ENCODE results near the gene FAM169A. TPM values are rescaled to one million over a fixed set of nuclear protein-coding genes. Genes with fewer than 3 reads are reported as not detected.
"Not testable (repeated sequence)": the region's sequence is repeated elsewhere in the genome, so short reads cannot be mapped to it uniquely, and the experiment has no call there.

Gene FAM169A
- total RNA-seq, 1 donor from 2014 or later, result 3.2 TPM

DNA sequence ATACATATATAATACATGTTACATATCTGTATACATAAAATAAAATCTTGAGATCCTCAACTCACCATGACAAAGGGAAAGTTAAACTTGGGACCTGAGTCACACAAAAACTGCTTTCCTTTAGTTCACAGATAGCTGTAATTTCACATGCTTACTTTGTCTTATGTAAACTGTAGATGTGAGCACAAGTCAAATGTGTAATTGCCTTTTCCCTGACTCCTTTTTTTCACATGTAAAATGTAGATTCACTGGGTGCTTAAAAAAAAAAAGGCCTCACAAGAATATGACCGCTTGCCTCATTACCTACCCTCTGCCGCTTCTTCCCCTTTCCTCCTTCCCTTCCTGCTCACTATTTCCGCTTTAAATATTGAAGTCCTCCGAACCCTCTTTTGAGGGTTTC is 21.9 kb upstream of the FAM169A start:
- H3K27ac Mint-ChIP-seq, result no peak overlapping the region
- no peaks in the 10 kb centered on the region for H3K4me1 Mint-ChIP-seq (ENCODE audit: low read depth)
- DNase-seq (ENCODE audit: low spot score), result no peak
- H3K9me3 Mint-ChIP-seq, result no peaks in the 10 kb centered on the region
- no peak overlapping the region for H3K4me3 Mint-ChIP-seq
- peaks cover 8% of the 10 kb centered on the region for H3K27me3 Mint-ChIP-seq (ENCODE audit: insufficient read depth)
- H3K36me3 Mint-ChIP-seq (ENCODE audit: low read depth), result no peaks in the 10 kb centered on the region
- intact Hi-C loops (cut with micrococcal nuclease), result no loop called here

DNA sequence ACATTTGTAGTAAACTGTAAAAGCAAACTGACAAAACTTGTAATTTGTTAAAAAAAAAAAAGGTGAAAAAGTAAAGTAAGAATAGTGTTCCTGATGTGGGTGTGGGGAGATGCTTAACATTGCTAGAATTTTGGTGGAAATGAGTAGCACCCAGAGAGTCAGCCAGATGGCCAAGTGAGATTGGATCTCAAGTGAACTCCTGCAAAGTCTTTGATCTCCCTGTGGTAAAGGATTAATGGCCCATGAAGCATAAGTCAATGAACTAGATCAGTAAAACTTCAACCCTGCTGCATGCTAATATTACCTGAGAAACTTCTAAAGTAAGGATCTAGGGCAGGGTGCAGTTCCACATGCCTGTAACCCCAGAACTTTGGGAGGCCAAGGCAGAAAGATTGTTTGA is 19.0 kb upstream of the FAM169A start:
- no peaks in the 10 kb centered on the region for H3K9me3 Mint-ChIP-seq
- no peaks in the 10 kb centered on the region for H3K36me3 Mint-ChIP-seq (ENCODE audit: low read depth)
- H3K4me1 Mint-ChIP-seq (ENCODE audit: low read depth), result no peaks in the 10 kb centered on the region
- peaks cover 6% of the 10 kb centered on the region for H3K27me3 Mint-ChIP-seq (ENCODE audit: insufficient read depth)
- intact Hi-C loops (cut with micrococcal nuclease), result no loop called here
- no peak overlapping the region for H3K4me3 Mint-ChIP-seq
- no peak overlapping the region for H3K27ac Mint-ChIP-seq
- DNase-seq (ENCODE audit: low spot score), result no peak

DNA sequence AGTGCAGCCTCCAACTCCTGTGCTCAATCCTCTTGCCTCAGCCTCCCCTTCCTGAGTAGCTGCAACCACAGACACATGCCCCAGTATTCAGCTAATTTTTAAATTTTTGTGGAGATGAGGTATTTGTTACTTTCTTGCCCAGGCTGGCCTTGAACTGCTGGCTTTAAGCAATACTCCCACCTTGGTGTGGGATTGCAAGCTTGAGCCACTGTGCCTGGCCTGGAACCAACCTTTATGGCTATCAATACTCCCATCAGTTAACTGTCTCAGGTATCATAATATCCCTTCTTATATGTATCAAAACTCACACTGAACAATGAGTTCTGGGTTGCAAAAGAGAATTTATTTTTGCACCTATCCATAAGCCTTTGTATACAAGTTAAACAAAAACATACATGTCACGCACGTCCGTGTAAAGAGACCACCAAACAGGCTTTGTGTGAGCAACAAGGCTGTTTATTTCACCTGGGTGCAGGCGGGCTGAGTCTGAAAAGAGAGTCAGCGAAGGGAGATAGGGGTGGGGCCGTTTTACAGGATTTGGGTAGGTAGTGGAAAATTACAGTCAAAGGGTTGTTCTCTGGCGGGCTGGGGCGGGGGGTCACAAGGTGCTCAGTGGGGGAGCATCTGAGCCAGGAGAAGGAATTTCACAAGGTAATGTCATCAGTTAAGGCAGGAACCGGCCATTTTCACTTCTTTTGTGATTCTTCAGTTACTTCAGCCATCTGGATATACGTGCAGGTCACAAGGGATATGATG is 16.4 kb upstream of the FAM169A start:
- H3K36me3 Mint-ChIP-seq (ENCODE audit: low read depth); H3K9me3 Mint-ChIP-seq; H3K27me3 Mint-ChIP-seq (ENCODE audit: insufficient read depth); DNase-seq (ENCODE audit: low spot score); H3K4me1 Mint-ChIP-seq (ENCODE audit: low read depth); H3K27ac Mint-ChIP-seq; intact Hi-C loops (cut with micrococcal nuclease); H3K4me3 Mint-ChIP-seq: not testable (repeated sequence)

DNA sequence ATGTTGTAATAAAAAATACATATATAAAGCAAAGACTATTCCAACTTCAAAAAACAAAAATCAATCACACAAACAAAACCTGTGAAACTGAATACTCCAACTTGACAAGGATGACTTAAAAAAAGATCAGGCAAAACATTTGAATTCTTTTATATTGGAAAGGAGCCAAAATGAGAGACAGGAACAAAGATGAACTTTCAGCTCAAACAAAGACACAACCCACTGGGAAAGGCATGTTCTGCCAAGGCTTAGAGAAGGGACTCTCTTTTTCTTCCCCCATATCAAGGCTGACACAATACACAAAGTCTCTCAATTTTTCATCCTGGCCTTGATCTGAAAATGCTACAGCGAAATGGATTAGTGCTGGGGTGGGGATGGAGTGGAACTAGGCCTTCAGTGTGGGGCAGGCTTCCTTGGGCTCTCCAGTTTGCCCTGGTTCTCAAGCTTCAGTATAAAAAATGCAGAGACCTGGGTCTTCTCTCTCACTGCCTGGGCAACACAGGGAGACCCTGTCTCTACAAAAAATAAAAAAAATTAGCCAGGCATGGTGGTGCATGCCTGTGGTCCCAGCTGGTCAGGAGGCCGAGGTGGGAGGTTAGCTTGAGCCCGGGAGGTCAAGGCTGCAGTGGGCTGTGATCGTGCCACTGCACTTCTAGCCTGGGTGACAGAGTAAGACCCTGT is 11.6 kb upstream of the FAM169A start:
- no peaks in the 10 kb centered on the region for H3K4me1 Mint-ChIP-seq (ENCODE audit: low read depth)
- H3K4me3 Mint-ChIP-seq, result no peak overlapping the region
- peaks cover 5% of the 10 kb centered on the region for H3K27me3 Mint-ChIP-seq (ENCODE audit: insufficient read depth)
- H3K27ac Mint-ChIP-seq, result no peak overlapping the region
- intact Hi-C loops (cut with micrococcal nuclease), result no loop called here
- no peaks in the 10 kb centered on the region for H3K9me3 Mint-ChIP-seq
- no peak for DNase-seq (ENCODE audit: low spot score)
- no peaks in the 10 kb centered on the region for H3K36me3 Mint-ChIP-seq (ENCODE audit: low read depth)

DNA sequence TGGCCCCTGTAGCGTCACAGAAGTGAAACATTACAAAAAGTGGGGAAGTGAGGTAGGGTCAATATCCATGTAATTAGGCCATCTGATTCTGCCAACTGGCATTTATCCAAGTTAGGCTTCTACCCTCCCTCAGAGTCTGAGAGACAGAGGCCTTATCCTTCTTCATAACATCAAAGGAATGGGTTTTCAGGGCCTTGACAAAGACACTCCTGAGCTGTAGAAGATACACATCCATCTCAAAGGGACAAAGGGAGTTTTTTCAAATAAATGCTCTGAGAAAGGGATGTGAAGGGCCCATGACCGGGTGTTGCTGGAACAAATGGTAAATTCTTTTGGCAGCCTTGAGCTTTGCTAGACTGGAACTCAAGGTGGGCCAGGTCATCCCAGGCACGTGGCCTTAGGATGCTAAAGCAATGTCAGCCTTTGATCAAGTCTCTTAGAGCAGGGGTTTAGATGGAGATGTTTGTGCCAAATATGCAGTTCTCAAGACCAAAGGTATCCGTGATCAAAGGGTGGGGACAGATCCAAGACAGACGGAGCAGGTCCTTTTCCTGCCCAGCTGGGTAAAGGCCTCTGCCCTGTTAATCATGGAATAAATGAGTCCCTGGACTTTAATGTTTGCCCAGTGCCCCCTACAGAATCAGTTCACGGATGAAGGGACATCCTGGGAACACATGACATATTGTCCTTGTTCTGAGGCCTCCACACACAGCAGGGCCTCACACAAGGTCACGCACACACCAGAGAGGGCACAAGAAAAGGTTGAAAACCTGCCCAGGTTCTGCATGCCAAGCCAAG is 10.0 kb upstream of the FAM169A start:
- H3K9me3 Mint-ChIP-seq, result no peaks in the 10 kb centered on the region
- H3K4me1 Mint-ChIP-seq (ENCODE audit: low read depth), result no peaks in the 10 kb centered on the region
- H3K27me3 Mint-ChIP-seq (ENCODE audit: insufficient read depth), result peaks cover 5% of the 10 kb centered on the region
- H3K36me3 Mint-ChIP-seq (ENCODE audit: low read depth), result no peaks in the 10 kb centered on the region
- H3K4me3 Mint-ChIP-seq, result no peak overlapping the region
- H3K27ac Mint-ChIP-seq, result no peak overlapping the region
- intact Hi-C loops (cut with micrococcal nuclease), result no loop called here
- DNase-seq (ENCODE audit: low spot score), result no peak

DNA sequence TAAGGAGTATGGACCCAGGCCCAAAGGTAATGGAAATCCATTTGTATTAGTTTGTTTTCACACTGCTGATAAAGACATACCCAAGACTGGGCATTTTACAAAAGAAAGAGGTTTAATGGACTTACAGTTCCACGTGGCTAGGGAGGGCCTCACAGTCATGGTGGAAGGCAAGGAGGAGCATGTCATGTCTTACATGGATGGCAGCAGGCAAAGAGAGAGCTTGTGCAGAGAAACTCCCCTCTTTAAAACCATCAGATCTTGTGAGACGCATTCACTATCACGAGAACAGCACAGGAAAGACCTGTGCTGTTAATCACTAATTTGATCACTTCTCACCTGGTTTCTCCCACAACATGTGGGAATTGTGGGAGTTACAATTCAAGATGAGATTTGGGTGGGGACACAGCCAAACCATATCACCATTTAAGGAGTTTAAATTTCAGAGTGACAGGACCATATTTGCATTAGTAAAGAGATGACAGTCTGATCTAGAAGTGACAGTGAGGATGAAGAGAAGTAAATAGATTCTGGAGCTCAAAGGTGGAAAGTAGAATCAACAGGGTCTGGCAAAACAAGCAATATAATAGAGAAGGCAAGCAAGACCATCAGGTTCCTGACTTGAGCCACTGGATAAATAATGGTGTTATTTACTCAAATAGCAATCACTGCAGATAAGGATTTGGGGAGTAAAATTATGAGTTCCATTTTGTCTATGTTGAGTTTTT is 7.5 kb upstream of the FAM169A start:
- DNase-seq (ENCODE audit: low spot score), result no peak
- Mint-ChIP-seq H3K27me3 (ENCODE audit: insufficient read depth) (peaks cover 15% of the 10 kb centered on the region), H3K9me3 (no peaks in the 10 kb centered on the region), H3K27ac (no peak overlapping the region), H3K36me3 (ENCODE audit: low read depth) (no peaks in the 10 kb centered on the region), H3K4me3 (no peak overlapping the region), H3K4me1 (ENCODE audit: low read depth) (no peaks in the 10 kb centered on the region)
- intact Hi-C loops (cut with micrococcal nuclease), result no loop called here

DNA sequence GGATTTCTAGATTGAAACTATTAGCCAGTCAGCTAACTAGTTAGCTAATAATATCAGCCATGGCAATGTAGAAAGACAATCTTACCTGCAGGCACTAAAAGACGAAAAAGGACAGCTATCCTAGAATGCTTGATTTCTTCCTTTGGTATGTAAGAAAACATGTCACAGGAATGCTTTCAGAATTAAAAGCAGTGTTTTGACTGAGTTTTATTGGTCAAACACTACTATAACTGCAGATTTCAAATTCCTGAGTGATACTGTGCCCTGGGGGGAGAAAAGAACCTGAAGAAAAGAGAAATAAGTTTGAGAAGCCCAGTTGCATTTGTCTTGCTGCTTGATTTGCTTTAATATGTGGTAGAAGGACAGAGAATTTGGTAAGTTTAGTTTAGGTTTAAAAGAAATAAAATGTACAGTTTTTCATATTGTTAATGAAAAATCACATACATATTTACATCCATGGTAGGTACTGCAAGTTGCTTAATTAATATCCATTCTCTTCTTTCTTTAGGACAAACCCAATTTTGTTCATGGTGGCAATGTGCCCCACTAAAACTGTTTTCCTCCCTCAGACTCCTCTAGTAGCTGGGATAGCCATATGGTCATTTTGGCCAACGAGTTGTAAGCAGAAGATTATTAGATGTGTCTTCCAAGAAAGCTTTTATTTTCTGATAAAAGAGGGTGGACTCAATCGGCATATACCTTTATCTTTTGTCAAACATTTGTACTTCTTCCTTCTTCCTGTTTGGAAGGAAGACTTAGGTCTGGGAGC is 4.3 kb upstream of the FAM169A start:
- Mint-ChIP-seq H3K4me3 (no peak overlapping the region), H3K36me3 (ENCODE audit: low read depth) (no peaks in the 10 kb centered on the region), H3K9me3 (no peaks in the 10 kb centered on the region), H3K27me3 (ENCODE audit: insufficient read depth) (peaks cover 26% of the 10 kb centered on the region), H3K4me1 (ENCODE audit: low read depth) (peaks cover 1% of the 10 kb centered on the region), H3K27ac (no peak overlapping the region)
- intact Hi-C loops (cut with micrococcal nuclease), result no loop called here
- DNase-seq (ENCODE audit: low spot score), result no peak

DNA sequence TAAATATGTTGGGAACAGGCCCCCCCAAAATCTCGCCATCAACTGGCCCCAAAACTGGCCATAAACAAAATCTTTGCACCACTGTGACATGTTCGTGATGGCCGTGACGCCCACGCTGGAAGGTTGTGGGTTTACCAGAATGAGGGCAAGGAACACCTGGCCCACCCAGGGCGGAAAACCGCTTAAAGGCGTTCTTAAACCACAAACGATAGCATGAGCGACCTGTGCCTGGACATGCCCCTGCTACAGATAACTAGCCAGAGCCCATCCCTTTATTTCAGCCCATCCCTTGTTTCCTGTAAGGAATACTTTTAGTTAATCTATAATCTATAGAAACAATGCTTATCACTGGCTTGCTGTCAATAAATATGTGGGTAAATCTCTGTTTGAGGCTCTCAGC is 3.2 kb upstream of the FAM169A start:
- not testable (repeated sequence) for DNase-seq (ENCODE audit: low spot score); H3K27ac Mint-ChIP-seq; H3K4me3 Mint-ChIP-seq; H3K36me3 Mint-ChIP-seq (ENCODE audit: low read depth); H3K9me3 Mint-ChIP-seq
- peaks cover 30% of the 10 kb centered on the region for H3K27me3 Mint-ChIP-seq (ENCODE audit: insufficient read depth)
- intact Hi-C loops (cut with micrococcal nuclease), result loop anchor here (5.0 kb wide), 3 partner anchors 48 to 183 kb away; partner anchors contain the start of genes GCNT4 and HEXB
- peaks cover 11% of the 10 kb centered on the region for H3K4me1 Mint-ChIP-seq (ENCODE audit: low read depth)

DNA sequence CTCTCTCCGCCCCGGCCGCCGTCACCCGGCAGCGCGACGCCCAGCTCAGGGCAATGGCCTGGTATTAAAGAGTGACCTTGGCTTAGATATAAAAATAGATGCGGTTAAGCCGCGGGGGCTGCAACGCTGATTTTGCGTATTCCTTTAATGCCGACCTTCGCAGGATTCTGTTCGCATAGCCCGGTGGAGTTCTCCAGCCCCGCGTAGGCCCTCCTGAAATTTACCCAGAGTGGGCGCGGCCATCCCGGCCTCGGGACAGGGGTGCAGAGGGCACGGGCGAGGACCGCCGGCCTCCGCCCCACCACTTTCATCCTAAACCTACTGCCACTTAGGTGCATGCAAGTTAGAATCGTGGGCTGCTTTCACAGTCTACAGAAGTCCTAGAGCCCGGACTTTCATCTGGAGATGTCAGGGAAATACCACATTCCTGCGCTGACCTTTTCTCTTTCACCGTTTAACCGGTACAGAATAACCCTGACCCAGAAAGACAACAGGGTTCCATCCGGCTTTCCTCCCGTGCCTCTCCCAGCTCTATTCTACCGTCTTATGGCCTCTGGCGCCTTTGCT is 492 bp upstream of the FAM169A start:
- Mint-ChIP-seq H3K4me1 (ENCODE audit: low read depth) (peaks cover 11% of the 10 kb centered on the region), H3K36me3 (ENCODE audit: low read depth) (no peaks in the 10 kb centered on the region), H3K4me3 (peak overlapping the region; percentile 82), H3K9me3 (no peaks in the 10 kb centered on the region), H3K27me3 (ENCODE audit: insufficient read depth) (peaks cover 25% of the 10 kb centered on the region), H3K27ac (no peak overlapping the region)
- intact Hi-C loops (cut with micrococcal nuclease), result loop anchor here (1.0 to 5.0 kb wide), 4 partner anchors 51 to 186 kb away; partner anchors contain the start of genes GCNT4, GFM2, HEXB and NSA2
- DNase-seq (ENCODE audit: low spot score), result no peak

DNA sequence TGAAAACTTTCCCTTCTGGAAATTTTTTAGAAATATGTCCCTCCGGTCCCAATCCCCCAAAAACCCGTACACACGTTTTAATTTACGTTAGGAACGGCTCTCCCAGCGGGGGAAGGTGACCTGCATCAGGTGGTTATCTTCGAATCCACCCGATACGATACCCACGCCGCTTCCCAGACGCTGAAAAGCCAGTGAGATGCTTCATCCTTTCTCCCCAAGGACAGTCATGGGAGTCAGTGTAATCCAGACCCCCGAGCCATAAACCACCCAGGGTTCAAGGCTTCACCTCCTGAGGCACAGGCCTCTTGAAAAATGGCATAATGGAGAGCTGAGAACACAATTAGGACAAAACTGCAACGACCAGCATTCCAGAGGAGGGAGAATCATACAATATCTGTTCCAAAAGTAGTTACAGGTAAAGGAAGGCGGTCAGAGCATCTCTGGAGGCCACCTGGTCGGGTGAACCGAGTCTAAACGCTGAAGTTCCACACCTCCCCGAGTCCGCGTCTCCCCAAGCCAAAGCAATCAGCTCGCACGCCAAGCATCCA is 857 bp downstream of the FAM169A start:
- intact Hi-C loops (cut with micrococcal nuclease), result loop anchor here (5.0 kb wide), 3 partner anchors 52 to 187 kb away; partner anchors contain the start of genes GCNT4 and HEXB

DNA sequence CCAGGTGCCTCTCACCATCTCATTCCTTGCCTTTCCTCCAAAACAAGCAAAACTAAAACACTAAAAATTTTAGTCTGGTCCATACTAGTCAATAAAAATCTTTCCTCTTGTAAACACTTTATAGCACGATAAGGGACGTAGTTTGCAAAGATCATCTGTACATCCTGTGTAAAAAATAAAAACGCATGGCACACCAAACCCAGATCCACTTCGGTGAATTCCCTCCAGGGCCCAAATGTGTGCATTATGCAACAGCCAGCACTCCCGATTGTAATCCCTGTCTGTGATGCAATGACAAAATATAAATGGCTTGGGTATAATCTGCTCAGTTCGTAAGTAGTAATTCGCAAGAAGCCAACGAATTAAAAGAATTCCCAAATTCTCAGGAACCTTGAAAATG is 1.4 kb downstream of the FAM169A start:
- Mint-ChIP-seq H3K27me3 (ENCODE audit: insufficient read depth) (peaks cover 25% of the 10 kb centered on the region), H3K4me3 (peak overlapping the region; percentile 88), H3K36me3 (ENCODE audit: low read depth) (no peaks in the 10 kb centered on the region), H3K9me3 (no peaks in the 10 kb centered on the region), H3K4me1 (ENCODE audit: low read depth) (peaks cover 11% of the 10 kb centered on the region), H3K27ac (peak overlapping the region; percentile 76)
- intact Hi-C loops (cut with micrococcal nuclease), result loop anchor here (5.0 kb wide), 3 partner anchors 52 to 187 kb away; partner anchors contain the start of genes GCNT4 and HEXB
- DNase-seq (ENCODE audit: low spot score), result no peak

More for the DNA sequence above, 857 bp downstream of the FAM169A start:
- Mint-ChIP-seq H3K4me1 (ENCODE audit: low read depth) (peaks cover 11% of the 10 kb centered on the region), H3K36me3 (ENCODE audit: low read depth) (no peaks in the 10 kb centered on the region), H3K27me3 (ENCODE audit: insufficient read depth) (peaks cover 26% of the 10 kb centered on the region), H3K27ac (peak overlapping the region; percentile 76), H3K4me3 (peak overlapping the region; percentile 88), H3K9me3 (no peaks in the 10 kb centered on the region)
- DNase-seq (ENCODE audit: low spot score), result no peak
